PFSK-1 (cell line): ENCODE results near the gene ADGRG4.

Experiments used
- POLR2AphosphoS5 ChIP-seq: IDR thresholded peaks from 2 replicates; pipeline ENCODE4 v1.6.1; 2012; ENCODE audit warnings: low read depth, mild to moderate bottlenecking, control low read depth, low read length, moderate library complexity
- SIN3A ChIP-seq: IDR thresholded peaks from 2 replicates; pipeline ENCODE4 v1.6.1; 2012; ENCODE audit warnings: mild to moderate bottlenecking, low read length, moderate library complexity, borderline replicate concordance; ENCODE audit not compliant: insufficient read depth
- TAF1 ChIP-seq: IDR thresholded peaks from 2 replicates; pipeline ENCODE4 v1.6.1; 2012; ENCODE audit warnings: low read length, control low read depth, borderline replicate concordance; ENCODE audit not compliant: insufficient read depth

GRCh38 chrX:136346506-136346905 lies 45.7 kb downstream of the ADGRG4 start:
- TF ChIP-seq TAF1 (no peak), POLR2AphosphoS5 (no peak), SIN3A (no peak)
